ENCODE measurements around the gene OSBPL3. TPM values are rescaled to one million over a fixed set of nuclear protein-coding genes. Genes with fewer than 3 reads are reported as not detected.

OSBPL3 gene
- polyA plus RNA-seq, 3 donors = 2.6 to 9.2 (median 3.7) TPM

DNA sequence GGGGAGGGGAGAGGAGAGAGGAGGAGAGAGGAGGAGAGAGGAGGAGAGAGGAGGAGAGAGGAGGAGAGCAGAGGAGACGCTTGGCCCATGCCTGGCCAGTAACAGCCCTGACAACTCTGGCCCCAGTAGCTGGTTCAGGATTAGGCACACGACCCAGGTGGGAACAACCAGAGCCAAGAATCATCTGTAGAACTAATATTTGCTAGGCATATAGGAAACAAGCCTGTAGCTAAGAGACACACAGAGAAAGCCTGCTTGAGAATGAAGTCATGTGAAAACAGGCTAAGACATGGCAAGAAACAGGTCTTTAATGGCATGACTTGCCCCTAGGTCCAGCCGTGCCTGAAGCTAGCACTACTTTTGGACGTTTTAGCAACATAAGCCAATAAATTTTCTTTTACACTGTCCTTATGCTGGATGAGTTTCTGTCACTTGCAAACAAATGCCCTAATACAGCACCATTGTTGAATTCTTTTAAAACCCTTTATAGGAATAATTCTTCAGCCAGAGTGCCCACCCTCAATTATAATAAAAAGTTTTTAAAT lies 17.5 kb downstream of the OSBPL3 start:
- H3K9me3 ChIP-seq (replicated peaks in 1 of 2; ENCODE audit: control insufficient read depth in 1 of 2, insufficient read depth in 1 of 2, low read length in 2 of 2) = no peaks in the 10 kb centered on the region
- DNase-seq = no peak
- Mint-ChIP-seq H3K4me3 (no peak overlapping the region), H3K4me1 (peaks cover 45% of the 10 kb centered on the region), H3K27me3 (ENCODE audit: low read depth in 3 of 3) (no peaks in the 10 kb centered on the region), H3K36me3 (peaks cover 0 to 5% of the 10 kb centered on the region in 2 donors), H3K9me3 (peaks cover 0 to 3% (median 0%) of the 10 kb centered on the region in 7 donors), H3K27ac (peak overlapping the region in 5 of 7 donors; percentile 16 to 82 (median 79))
- no peaks in the 10 kb centered on the region for H3K27me3 ChIP-seq (ENCODE audit: control insufficient read depth in 2 of 2, insufficient read depth in 2 of 2, low read length in 2 of 2)
- TF ChIP-seq CTCF (IDR thresholded peaks at IDR 0.05) = no peak
- H3K9ac ChIP-seq (ENCODE audit: insufficient read depth, low read length, poor library complexity, severe bottlenecking) = no peak overlapping the region
- peak overlapping the region; percentile 66 for H3K4me2 ChIP-seq (replicated peaks; ENCODE audit: extremely low read depth, low read length, poor library complexity, severe bottlenecking)
- H2AFZ ChIP-seq (ENCODE audit: insufficient read depth, low read depth, low read length, poor library complexity, severe bottlenecking) = no peak overlapping the region
- peaks cover 31 to 32% of the 10 kb centered on the region in 2 donors for H3K4me1 ChIP-seq (ENCODE audit: control insufficient read depth in 1 of 2, insufficient read depth in 2 of 2, low read length in 2 of 2)
- WGBS (ENCODE audit: insufficient coverage) = 85% methylated on average over 3 of the region's 4 CpGs
- peak overlapping the region in 1 of 2 donors; percentile 89 for H3K27ac ChIP-seq (ENCODE audit: low read depth in 1 of 2, low read length in 2 of 2)
- H3K36me3 ChIP-seq (replicated peaks in 1 of 2; ENCODE audit: control insufficient read depth in 1 of 2, insufficient read depth in 2 of 2, low read length in 2 of 2) = no peaks in the 10 kb centered on the region
- intact Hi-C loops (cut with micrococcal nuclease) = no loop called here
- H3K79me2 ChIP-seq (ENCODE audit: insufficient read depth, low read length) = peaks cover 8% of the 10 kb centered on the region
- H4K20me1 ChIP-seq (ENCODE audit: insufficient read depth, low read length) = no peaks in the 10 kb centered on the region
- peak overlapping the region in 1 of 3 experiments; percentile 55 for H3K4me3 ChIP-seq (replicated peaks in 1 of 3; ENCODE audit: low read depth in 2 of 3, low read length in 3 of 3)

DNA sequence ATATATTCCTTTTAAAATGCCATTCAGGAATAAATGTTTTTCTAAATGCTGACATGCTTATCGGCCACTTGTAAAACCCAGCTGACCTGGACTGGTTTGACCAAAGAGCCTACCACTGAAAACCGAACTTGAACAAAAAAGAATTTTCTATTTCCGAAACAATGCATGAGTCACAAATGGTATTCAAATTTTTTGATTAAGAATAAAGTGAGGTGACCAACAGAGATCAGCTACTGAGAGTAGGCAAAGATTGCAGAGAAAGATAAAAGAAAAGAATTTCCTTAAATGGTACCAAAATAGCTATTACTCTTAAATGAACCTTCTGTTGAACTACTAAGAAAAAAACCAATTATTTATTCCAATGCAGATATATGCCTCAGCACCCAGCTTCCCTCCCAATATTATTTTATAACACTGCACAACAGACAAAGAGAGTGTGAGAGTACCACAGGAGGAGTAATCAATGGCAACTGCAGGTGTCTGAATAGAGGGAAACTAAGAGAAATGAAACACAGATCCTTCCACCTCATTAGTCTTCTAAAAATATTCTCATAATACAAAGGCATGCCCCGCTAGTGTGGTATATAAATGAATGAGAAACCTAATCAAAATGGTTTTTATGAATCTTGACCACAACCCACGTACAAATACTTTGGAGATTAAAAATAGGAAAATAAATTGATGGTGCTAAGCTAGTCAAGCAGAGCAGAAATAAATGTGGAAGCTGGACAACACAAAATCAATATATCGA lies 20.1 kb downstream of the OSBPL3 start:
- Histone ChIP-seq H3K27ac (ENCODE audit: low read depth in 1 of 2, low read length in 2 of 2) (no peak overlapping the region), H3K9me3 (replicated peaks in 1 of 2; ENCODE audit: control insufficient read depth in 1 of 2, insufficient read depth in 1 of 2, low read length in 2 of 2) (no peaks in the 10 kb centered on the region), H3K79me2 (ENCODE audit: insufficient read depth, low read length) (peaks cover 8% of the 10 kb centered on the region), H3K4me1 (ENCODE audit: control insufficient read depth in 1 of 2, insufficient read depth in 2 of 2, low read length in 2 of 2) (peaks cover 18 to 20% of the 10 kb centered on the region in 2 donors), H3K4me3 (replicated peaks in 1 of 3; ENCODE audit: low read depth in 2 of 3, low read length in 3 of 3) (no peak overlapping the region), H4K20me1 (ENCODE audit: insufficient read depth, low read length) (no peaks in the 10 kb centered on the region), H3K36me3 (replicated peaks in 1 of 2; ENCODE audit: control insufficient read depth in 1 of 2, insufficient read depth in 2 of 2, low read length in 2 of 2) (no peaks in the 10 kb centered on the region), H3K4me2 (replicated peaks; ENCODE audit: extremely low read depth, low read length, poor library complexity, severe bottlenecking) (no peak overlapping the region), H3K27me3 (ENCODE audit: control insufficient read depth in 2 of 2, insufficient read depth in 2 of 2, low read length in 2 of 2) (no peaks in the 10 kb centered on the region), H3K9ac (ENCODE audit: insufficient read depth, low read length, poor library complexity, severe bottlenecking) (no peak overlapping the region), H2AFZ (ENCODE audit: insufficient read depth, low read depth, low read length, poor library complexity, severe bottlenecking) (no peak overlapping the region)
- no peak overlapping the region for H3K4me3 Mint-ChIP-seq
- peaks cover 32% of the 10 kb centered on the region for H3K4me1 Mint-ChIP-seq
- intact Hi-C loops (cut with micrococcal nuclease) = no loop called here
- no peak for TF ChIP-seq CTCF (IDR thresholded peaks at IDR 0.05)
- peaks cover 0 to 5% of the 10 kb centered on the region in 2 donors for H3K36me3 Mint-ChIP-seq
- WGBS (ENCODE audit: insufficient coverage) = 100% methylated on average over 1 of the region's 6 CpGs
- H3K27ac Mint-ChIP-seq = no peak overlapping the region
- H3K9me3 Mint-ChIP-seq = peaks cover 0 to 3% (median 1%) of the 10 kb centered on the region in 7 donors
- no peak for DNase-seq
- no peaks in the 10 kb centered on the region for H3K27me3 Mint-ChIP-seq (ENCODE audit: low read depth in 3 of 3)
